GM12874 (cell line): ENCODE data around the gene GDF7.

Experiments used
- CTCF ChIP-seq: IDR thresholded peaks from 2 replicates; pipeline ENCODE4 v1.5.1; 2011; ENCODE audit warnings: low read depth, mild to moderate bottlenecking, control low read depth, low read length, moderate library complexity; ENCODE audit not compliant: insufficient read depth

GDF7 gene

GRCh38 chr2:20674974-20675679, 8.2 kb downstream of the GDF7 start:
- TF ChIP-seq CTCF = no peak

GRCh38 chr2:20675701-20676352, 8.9 kb downstream of the GDF7 start:
- no peak for TF ChIP-seq CTCF

GRCh38 chr2:20676353-20677215, 9.6 kb downstream of the GDF7 start:
- TF ChIP-seq CTCF = no peak

- peak; percentile 45; the same call in 1 of the 2 replicates for TF ChIP-seq CTCF
Measured at GRCh38 chr2:20677301-20678085, 10.5 kb downstream of the GDF7 start.

- TF ChIP-seq CTCF = no peak
Measured at GRCh38 chr2:20678086-20678395, 11.1 kb downstream of the GDF7 start.

- TF ChIP-seq CTCF = no peak
Measured at GRCh38 chr2:20678780-20679179, 11.8 kb downstream of the GDF7 start.
